ENCODE results near the gene FGF11. TPM values are rescaled to one million over a fixed set of nuclear protein-coding genes. Genes with fewer than 3 reads are reported as not detected.

FGF11 gene
- total RNA-seq, 4 donors from 2014 or later = 1.0 TPM; not detected in 3

DNA sequence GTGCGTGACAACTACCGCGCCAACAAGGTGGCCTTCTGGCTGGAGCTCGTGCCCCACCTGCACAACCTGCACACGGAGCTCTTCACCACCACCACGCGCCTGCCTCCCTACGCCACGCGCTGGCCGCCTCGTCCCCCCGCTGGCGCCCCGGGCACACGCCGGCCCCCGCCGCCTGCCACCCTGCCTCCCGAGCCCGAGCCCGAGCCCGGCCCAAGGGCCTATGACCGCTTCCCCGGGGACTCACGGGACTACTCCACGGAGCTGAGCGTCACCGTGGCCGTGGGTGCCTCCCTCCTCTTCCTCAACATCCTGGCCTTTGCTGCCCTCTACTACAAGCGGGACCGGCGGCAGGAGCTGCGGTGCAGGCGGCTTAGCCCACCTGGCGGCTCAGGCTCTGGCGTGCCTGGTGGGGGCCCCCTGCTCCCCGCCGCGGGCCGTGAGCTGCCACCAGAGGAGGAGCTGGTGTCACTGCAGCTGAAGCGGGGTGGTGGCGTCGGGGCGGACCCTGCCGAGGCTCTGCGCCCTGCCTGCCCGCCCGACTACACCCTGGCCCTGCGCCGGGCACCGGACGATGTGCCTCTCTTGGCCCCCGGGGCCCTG is 22.2 kb upstream of the FGF11 start:
- no peak for DNase-seq

DNA sequence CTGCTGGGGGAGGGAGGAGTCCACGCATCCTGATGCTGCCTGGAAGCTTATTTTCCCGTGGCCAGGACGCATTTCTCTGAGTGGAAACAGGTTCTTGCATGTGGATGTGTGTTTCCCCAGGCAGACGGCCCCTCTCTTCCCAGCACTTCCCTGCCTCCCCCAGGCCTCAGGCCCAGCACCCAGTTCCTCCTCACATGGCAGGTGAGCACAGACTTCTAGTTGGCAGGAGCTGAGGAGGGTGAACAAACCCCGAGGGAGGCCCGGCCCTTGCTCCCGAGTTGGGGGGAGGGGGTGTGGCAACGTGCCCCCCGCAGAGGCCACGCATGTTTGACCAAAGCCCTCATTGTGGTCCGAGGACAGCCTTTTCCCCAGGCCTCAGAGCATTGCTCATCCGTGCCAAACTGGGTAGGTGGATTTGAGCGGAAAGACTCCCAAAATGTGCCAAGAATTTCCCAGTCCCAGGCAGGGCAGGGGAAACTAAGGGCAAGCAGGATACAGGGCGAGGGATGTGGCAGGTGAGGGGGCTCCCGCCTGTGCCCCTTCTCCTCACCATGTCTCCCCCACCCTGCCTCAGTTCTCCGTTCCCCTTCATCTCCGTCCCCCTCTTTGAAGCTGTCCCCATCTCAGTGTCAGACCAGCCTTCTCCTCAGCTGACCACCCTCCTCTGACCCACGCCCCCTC is 20.7 kb upstream of the FGF11 start:
- DNase-seq = no peak
- Histone ChIP-seq H3K27me3 (no peaks in the 10 kb centered on the region), H3K27ac (no peak overlapping the region), H3K9me3 (no peaks in the 10 kb centered on the region), H3K36me3 (no peaks in the 10 kb centered on the region), H3K4me1 (no peaks in the 10 kb centered on the region), H3K4me3 (no peak overlapping the region)
- TF ChIP-seq POLR2A (IDR thresholded peaks at IDR 0.05) = no peak
- TF ChIP-seq, protein P1, sequence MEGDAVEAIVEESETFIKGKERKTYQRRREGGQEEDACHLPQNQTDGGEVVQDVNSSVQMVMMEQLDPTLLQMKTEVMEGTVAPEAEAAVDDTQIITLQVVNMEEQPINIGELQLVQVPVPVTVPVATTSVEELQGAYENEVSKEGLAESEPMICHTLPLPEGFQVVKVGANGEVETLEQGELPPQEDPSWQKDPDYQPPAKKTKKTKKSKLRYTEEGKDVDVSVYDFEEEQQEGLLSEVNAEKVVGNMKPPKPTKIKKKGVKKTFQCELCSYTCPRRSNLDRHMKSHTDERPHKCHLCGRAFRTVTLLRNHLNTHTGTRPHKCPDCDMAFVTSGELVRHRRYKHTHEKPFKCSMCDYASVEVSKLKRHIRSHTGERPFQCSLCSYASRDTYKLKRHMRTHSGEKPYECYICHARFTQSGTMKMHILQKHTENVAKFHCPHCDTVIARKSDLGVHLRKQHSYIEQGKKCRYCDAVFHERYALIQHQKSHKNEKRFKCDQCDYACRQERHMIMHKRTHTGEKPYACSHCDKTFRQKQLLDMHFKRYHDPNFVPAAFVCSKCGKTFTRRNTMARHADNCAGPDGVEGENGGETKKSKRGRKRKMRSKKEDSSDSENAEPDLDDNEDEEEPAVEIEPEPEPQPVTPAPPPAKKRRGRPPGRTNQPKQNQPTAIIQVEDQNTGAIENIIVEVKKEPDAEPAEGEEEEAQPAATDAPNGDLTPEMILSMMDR (IDR thresholded peaks at IDR 0.05) = no peak

More for the DNA sequence above, 22.2 kb upstream of the FGF11 start:
- no peak overlapping the region for H3K27ac ChIP-seq
- no peak for TF ChIP-seq POLR2A (IDR thresholded peaks at IDR 0.05)
- TF ChIP-seq, protein P1 (IDR thresholded peaks at IDR 0.05) = no peak
- no peaks in the 10 kb centered on the region for H3K9me3 ChIP-seq
- no peaks in the 10 kb centered on the region for H3K4me1 ChIP-seq
- no peaks in the 10 kb centered on the region for H3K36me3 ChIP-seq
- H3K27me3 ChIP-seq = no peaks in the 10 kb centered on the region
- no peak overlapping the region for H3K4me3 ChIP-seq

DNA sequence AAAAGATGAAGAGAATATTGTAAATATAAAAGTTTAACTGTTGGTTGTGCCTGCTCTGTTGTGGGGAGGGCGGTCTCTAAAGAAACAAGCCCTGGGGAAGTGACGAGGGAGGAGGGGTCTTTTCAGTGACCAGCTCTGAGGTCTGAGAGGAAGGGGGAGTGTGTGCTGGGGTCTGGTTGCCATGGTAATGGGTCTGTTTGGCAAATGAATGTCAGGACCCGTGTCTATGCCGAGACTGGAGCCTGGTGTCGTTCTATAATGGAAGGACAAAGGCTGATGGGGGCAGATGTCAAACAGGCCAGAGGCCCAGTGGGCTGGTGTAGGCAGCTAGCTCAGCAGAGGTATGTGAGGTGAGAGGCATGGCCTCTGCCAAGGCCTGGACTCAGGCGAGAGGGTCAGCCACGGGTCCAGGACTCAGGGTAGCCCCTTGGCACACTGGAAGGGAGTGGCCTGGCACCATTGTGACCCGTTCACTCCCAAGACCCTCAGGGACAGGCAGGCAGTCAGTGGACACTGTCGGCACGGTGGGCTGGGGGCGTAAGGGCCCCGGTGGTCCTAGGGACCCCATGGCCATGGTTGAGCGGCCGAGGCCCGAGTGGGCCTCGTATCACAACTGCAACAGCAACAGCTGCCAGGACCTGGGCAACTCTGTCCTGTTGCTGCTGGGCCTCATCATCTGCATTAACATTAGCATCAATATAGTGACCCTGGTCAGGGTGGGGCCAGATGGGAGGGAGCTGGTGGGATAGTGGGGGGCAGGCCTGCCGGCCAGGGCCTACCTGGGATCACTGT is 19.3 kb upstream of the FGF11 start, which contains the start of gene SPEM1:
TSS of gene SPEM1 (plus strand) at position 506 of the 792 bp plus-strand sequence. CDS start at position 567, 61 bp downstream.
- no peaks in the 10 kb centered on the region for H3K27me3 ChIP-seq
- H3K9me3 ChIP-seq = no peaks in the 10 kb centered on the region
- no peak within 1 kb of the TSS for H3K4me3 ChIP-seq
- H3K36me3 ChIP-seq = no peaks in the 10 kb centered on the region
- H3K4me1 ChIP-seq = no peaks in the 10 kb centered on the region
- H3K27ac ChIP-seq = no peak within 1 kb of the TSS
- TF ChIP-seq, protein P1 (IDR thresholded peaks at IDR 0.05) = no peak
- no peak for TF ChIP-seq POLR2A (IDR thresholded peaks at IDR 0.05)
- no peak for DNase-seq

DNA sequence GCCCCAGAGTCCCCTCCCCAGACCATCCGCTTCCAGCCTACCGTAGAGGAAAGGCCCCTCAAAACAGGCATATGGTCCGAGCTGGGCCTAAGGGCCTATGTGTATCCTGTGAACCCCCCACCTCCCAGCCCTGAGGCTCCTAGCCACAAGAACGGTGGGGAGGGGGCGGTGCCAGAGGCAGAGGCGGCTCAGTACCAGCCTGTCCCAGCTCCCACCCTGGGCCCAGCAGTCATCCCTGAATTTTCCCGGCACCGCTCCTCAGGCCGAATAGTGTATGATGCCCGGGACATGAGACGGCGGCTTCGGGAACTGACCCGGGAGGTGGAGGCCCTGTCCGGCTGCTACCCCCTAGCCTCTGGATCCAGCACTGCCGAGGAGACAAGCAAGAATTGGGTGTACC is 18.1 kb upstream of the FGF11 start:
- no peaks in the 10 kb centered on the region for H3K36me3 ChIP-seq
- no peaks in the 10 kb centered on the region for H3K4me1 ChIP-seq
- DNase-seq = no peak
- TF ChIP-seq POLR2A (IDR thresholded peaks at IDR 0.05) = no peak
- TF ChIP-seq, protein P1 (IDR thresholded peaks at IDR 0.05) = no peak
- no peaks in the 10 kb centered on the region for H3K27me3 ChIP-seq
- H3K9me3 ChIP-seq = no peaks in the 10 kb centered on the region
- no peak overlapping the region for H3K4me3 ChIP-seq
- H3K27ac ChIP-seq = no peak overlapping the region

DNA sequence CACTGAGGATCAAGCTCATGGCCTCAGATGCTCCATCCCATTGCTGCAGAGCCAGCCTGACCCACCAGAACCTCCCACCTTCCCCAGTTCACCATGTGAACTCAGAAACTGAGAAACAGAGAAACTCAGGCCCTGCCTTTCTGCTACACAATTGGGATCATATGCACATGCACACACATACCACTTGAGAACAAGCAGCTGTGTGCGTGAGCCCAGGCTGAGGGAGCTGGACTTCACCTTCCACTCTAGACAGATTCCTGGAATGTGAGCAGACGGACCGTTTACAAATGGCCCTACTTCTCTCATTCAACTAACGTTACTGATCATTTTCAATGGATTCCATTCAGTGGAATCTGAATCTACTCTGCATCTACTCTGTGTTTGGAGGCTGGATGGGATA is 15.6 kb upstream of the FGF11 start:
- Histone ChIP-seq H3K4me3 (no peak overlapping the region), H3K4me1 (no peaks in the 10 kb centered on the region), H3K27ac (no peak overlapping the region), H3K27me3 (no peaks in the 10 kb centered on the region), H3K36me3 (no peaks in the 10 kb centered on the region), H3K9me3 (no peaks in the 10 kb centered on the region)
- TF ChIP-seq, protein P1 (IDR thresholded peaks at IDR 0.05) = no peak
- no peak for TF ChIP-seq POLR2A (IDR thresholded peaks at IDR 0.05)
- no peak for DNase-seq
